GM23338 (cell line): ENCODE data around the gene B3GNT3. TPM values are rescaled to one million over a fixed set of nuclear protein-coding genes. Genes with fewer than 3 reads are reported as not detected.

Experiments
- ATAC-seq: fragments of 200-7000 bp; cut with Tn5 transposase; 3 replicates; pipeline ENCODE4 v1.9.1; 2020
- DNase-seq: peaks from one replicate; pipeline ENCODE4 v3.0.0-alpha.2; 2015; ENCODE audit warnings: low spot score
- H2AFZ ChIP-seq: fragments of 200-600 bp; sonication (generic); 2 replicates; pipeline ENCODE4 v1.8.0; 2016; ENCODE audit warnings: antibody characterized with exemption, mild to moderate bottlenecking, moderate library complexity
- H3F3A ChIP-seq: fragments of 200-600 bp; sonication (generic); replicated peaks from 2 replicates; pipeline ENCODE4 v1.8.0; 2017; ENCODE audit warnings: antibody characterized with exemption, mixed run types, low read depth
- H3K27ac ChIP-seq: fragments of 200-600 bp; sonication (generic); 2 replicates; pipeline ENCODE4 v1.6.1; 2016; ENCODE audit warnings: low read depth
- H3K27me3 ChIP-seq: fragments of 200-600 bp; sonication (generic); 2 replicates; pipeline ENCODE4 v1.8.0; 2016; ENCODE audit warnings: mild to moderate bottlenecking, mixed run types, moderate library complexity; ENCODE audit not compliant: insufficient read depth
- H3K36me3 ChIP-seq: fragments of 200-600 bp; sonication (generic); 2 replicates; pipeline ENCODE4 v1.8.0; 2016; ENCODE audit warnings: mild to moderate bottlenecking; ENCODE audit not compliant: insufficient read depth
- H3K4me1 ChIP-seq: fragments of 200-600 bp; sonication (generic); 2 replicates; pipeline ENCODE4 v1.8.0; 2016; ENCODE audit warnings: mild to moderate bottlenecking, moderate library complexity; ENCODE audit not compliant: insufficient read depth
- H3K4me2 ChIP-seq: fragments of 200-600 bp; sonication (generic); 2 replicates; pipeline ENCODE4 v1.7.1; 2017; ENCODE audit warnings: mixed run types
- H3K4me3 ChIP-seq: fragments of 200-600 bp; sonication (generic); 2 replicates; pipeline ENCODE4 v1.6.1; 2016; ENCODE audit warnings: mixed run types
- H3K79me2 ChIP-seq: fragments of 200-600 bp; sonication (generic); replicated peaks from 2 replicates; pipeline ENCODE4 v1.8.0; 2017; ENCODE audit warnings: mild to moderate bottlenecking; ENCODE audit not compliant: insufficient read depth
- H3K9me2 ChIP-seq: fragments of 200-600 bp; sonication (generic); 2 replicates; pipeline ENCODE4 v1.8.0; 2017; ENCODE audit not compliant: insufficient read depth
- H4K20me1 ChIP-seq: fragments of 200-600 bp; sonication (generic); replicated peaks from 2 replicates; pipeline ENCODE4 v1.8.0; 2017; ENCODE audit warnings: mild to moderate bottlenecking; ENCODE audit not compliant: insufficient read depth
- H3K27ac Mint-ChIP-seq: 2 replicates; pipeline ENCODE4 v1.8.0; 2020; ENCODE audit warnings: inconsistent platforms, mild to moderate bottlenecking, moderate library complexity, mixed read lengths
- H3K27me3 Mint-ChIP-seq: 3 replicates; pipeline ENCODE4 v1.8.0; 2022; ENCODE audit warnings: low read depth, mild to moderate bottlenecking, moderate library complexity, mixed read lengths, inconsistent platforms; ENCODE audit not compliant: insufficient read depth, poor library complexity
- H3K36me3 Mint-ChIP-seq: 3 replicates; pipeline ENCODE4 v1.8.0; 2021; ENCODE audit warnings: low read depth, mild to moderate bottlenecking, inconsistent platforms, moderate library complexity, mixed read lengths
- H3K4me1 Mint-ChIP-seq: 3 replicates; pipeline ENCODE4 v1.8.0; 2020; ENCODE audit warnings: mild to moderate bottlenecking, inconsistent platforms, mixed read lengths
- H3K4me3 Mint-ChIP-seq: 3 replicates; pipeline ENCODE4 v1.8.0; 2021; ENCODE audit warnings: moderate library complexity, mild to moderate bottlenecking, inconsistent platforms, mixed read lengths
- H3K9me3 Mint-ChIP-seq: 3 replicates; pipeline ENCODE4 v1.8.0; 2020; ENCODE audit warnings: moderate library complexity, mild to moderate bottlenecking, inconsistent platforms, mixed read lengths
- CREB1 ChIP-seq: fragments of 250-450 bp; sonication (Bioruptor Pico); IDR thresholded peaks from 2 replicates; pipeline ENCODE4 v1.5.0; 2020; ENCODE audit warnings: low read depth, mild to moderate bottlenecking, moderate library complexity
- EZH2 ChIP-seq: fragments of 200-600 bp; sonication (generic); IDR thresholded peaks from one replicate; pipeline ENCODE4 v1.8.0; 2017; ENCODE audit warnings: antibody characterized with exemption, mild to moderate bottlenecking, low read depth; ENCODE audit not compliant: unreplicated experiment
- EZH2phosphoT487 ChIP-seq: fragments of 200-600 bp; sonication (generic); IDR thresholded peaks from one replicate; pipeline ENCODE4 v1.8.1; 2018; ENCODE audit warnings: antibody characterized with exemption; ENCODE audit not compliant: unreplicated experiment
- JUNB ChIP-seq: IDR thresholded peaks from one replicate; pipeline ENCODE4 v1.6.1; 2016; ENCODE audit warnings: antibody characterized with exemption; ENCODE audit not compliant: unreplicated experiment
- NANOG ChIP-seq: IDR thresholded peaks from 2 replicates; pipeline ENCODE4 v1.6.1; 2016; ENCODE audit warnings: antibody characterized with exemption, borderline replicate concordance
- POLR2AphosphoS5 ChIP-seq: IDR thresholded peaks from 2 replicates; pipeline ENCODE4 v1.6.1; 2016; ENCODE audit warnings: antibody characterized with exemption, low read depth
- STAT1 ChIP-seq: IDR thresholded peaks from one replicate; pipeline ENCODE4 v1.6.1; 2016; ENCODE audit warnings: antibody characterized with exemption; ENCODE audit not compliant: unreplicated experiment
- ZNF114 ChIP-seq: fragments of 250-450 bp; sonication (Bioruptor Pico); IDR thresholded peaks from 2 replicates; pipeline ENCODE4 v1.5.0; 2020; ENCODE audit warnings: mild to moderate bottlenecking, moderate library complexity
- ZNF331 ChIP-seq: fragments of 250-450 bp; sonication (Bioruptor Pico); IDR thresholded peaks from 2 replicates; pipeline ENCODE4 v1.5.0; 2020; ENCODE audit warnings: low read depth, mild to moderate bottlenecking, moderate library complexity
- polyA plus RNA-seq: library from polyadenylated mRNA; unstranded; fragments of >200 nt; fragmentation: Nextera tagmentation; extraction: Ambion mirVana; gene quantifications from 2 replicates; pipeline ENCODE4 v1.2.1, GENCODE V29; 2016
- total RNA-seq: library from RNA; depleted of rRNA; stranded (reverse); fragments of >200 nt; shearing (Covaris generic); gene quantifications from 2 replicates; pipeline ENCODE4 v1.2.3, GENCODE V29; 2014
- TF ChIP-seq, protein P1 (sequence below): IDR thresholded peaks from 2 replicates; pipeline ENCODE4 v1.6.1; 2016; ENCODE audit warnings: antibody characterized with exemption
- TF ChIP-seq, protein P2 (sequence below): fragments of 250-450 bp; sonication (Bioruptor Pico); IDR thresholded peaks from 2 replicates; pipeline ENCODE4 v1.5.0; 2020; ENCODE audit warnings: mild to moderate bottlenecking, moderate library complexity
- TF ChIP-seq, protein P3 (sequence below), 2 experiments: fragments of 200-600 bp in 1 of 2; sonication (generic) in 1 of 2; conservative IDR thresholded peaks; 2 replicates each; pipeline versions ENCODE4 v1.5.1 to v1.6.1; 2016 to 2017; ENCODE audit warnings: antibody characterized with exemption in 2 of 2, low read depth in 2 of 2, mild to moderate bottlenecking in 2 of 2, moderate library complexity in 1 of 2
- TF ChIP-seq, protein P4 (sequence below): IDR thresholded peaks from one replicate; pipeline ENCODE4 v1.6.1; 2018; ENCODE audit warnings: antibody characterized with exemption; ENCODE audit not compliant: unreplicated experiment

Gene B3GNT3
- total and polyA plus RNA-seq, 2 experiments from 2014 or later: 0.99 to 1.9 TPM

DNA sequence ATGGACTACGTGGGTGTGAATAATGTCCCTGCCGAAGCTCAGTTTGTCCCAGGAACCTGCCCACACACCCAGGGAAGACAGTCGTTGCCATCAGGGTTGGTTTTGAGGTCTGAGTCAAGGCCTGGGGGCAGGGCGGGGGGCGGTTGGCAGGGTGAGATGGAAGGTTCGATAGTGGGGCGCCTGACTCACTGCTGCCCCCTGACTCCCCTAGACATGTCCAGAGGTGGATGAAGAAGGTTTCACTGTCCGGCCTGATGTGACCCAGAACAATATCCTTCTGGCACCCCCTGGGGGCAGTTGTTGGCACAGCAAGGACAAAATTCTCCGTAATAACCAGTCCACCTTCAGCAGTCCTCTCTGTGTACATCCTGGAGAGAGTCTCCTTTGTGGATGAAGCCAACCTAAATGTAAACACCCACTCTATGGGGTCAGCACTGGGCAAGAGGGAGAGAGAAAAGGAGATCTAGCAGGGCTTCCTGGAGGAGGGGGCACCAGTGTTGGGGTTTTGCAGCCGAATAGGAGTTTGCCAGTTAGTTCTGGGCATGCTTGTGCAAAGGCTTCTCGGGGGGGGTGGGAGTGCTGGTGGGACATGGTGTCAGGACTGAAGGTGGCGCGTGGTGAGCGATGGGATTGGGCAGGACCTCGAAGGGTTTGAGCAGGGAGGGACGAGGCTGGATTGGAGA lies 19.6 kb upstream of the B3GNT3 start:
- Mint-ChIP-seq H3K4me1 (peaks cover 5% of the 10 kb centered on the region), H3K27me3 (peaks cover 16% of the 10 kb centered on the region), H3K9me3 (no peaks in the 10 kb centered on the region), H3K36me3 (peaks cover 6% of the 10 kb centered on the region; the same call in 2 of the 3 replicates), H3K4me3 (no peak overlapping the region), H3K27ac (no peak overlapping the region)
- no peak overlapping the region for H2AFZ ChIP-seq
- H3K4me2 ChIP-seq: no peak overlapping the region
- no peaks in the 10 kb centered on the region for H3K27me3 ChIP-seq
- TF ChIP-seq EZH2phosphoT487 (no peak), ZNF331 (CRISPR knock-in tag) (no peak), NANOG (no peak), POLR2AphosphoS5 (no peak), CREB1 (CRISPR knock-in tag) (no peak), STAT1 (no peak), EZH2 (no peak), ZNF114 (no peak), JUNB (no peak)
- TF ChIP-seq, protein P1, sequence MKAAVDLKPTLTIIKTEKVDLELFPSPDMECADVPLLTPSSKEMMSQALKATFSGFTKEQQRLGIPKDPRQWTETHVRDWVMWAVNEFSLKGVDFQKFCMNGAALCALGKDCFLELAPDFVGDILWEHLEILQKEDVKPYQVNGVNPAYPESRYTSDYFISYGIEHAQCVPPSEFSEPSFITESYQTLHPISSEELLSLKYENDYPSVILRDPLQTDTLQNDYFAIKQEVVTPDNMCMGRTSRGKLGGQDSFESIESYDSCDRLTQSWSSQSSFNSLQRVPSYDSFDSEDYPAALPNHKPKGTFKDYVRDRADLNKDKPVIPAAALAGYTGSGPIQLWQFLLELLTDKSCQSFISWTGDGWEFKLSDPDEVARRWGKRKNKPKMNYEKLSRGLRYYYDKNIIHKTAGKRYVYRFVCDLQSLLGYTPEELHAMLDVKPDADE: no peak
- TF ChIP-seq, protein P2, sequence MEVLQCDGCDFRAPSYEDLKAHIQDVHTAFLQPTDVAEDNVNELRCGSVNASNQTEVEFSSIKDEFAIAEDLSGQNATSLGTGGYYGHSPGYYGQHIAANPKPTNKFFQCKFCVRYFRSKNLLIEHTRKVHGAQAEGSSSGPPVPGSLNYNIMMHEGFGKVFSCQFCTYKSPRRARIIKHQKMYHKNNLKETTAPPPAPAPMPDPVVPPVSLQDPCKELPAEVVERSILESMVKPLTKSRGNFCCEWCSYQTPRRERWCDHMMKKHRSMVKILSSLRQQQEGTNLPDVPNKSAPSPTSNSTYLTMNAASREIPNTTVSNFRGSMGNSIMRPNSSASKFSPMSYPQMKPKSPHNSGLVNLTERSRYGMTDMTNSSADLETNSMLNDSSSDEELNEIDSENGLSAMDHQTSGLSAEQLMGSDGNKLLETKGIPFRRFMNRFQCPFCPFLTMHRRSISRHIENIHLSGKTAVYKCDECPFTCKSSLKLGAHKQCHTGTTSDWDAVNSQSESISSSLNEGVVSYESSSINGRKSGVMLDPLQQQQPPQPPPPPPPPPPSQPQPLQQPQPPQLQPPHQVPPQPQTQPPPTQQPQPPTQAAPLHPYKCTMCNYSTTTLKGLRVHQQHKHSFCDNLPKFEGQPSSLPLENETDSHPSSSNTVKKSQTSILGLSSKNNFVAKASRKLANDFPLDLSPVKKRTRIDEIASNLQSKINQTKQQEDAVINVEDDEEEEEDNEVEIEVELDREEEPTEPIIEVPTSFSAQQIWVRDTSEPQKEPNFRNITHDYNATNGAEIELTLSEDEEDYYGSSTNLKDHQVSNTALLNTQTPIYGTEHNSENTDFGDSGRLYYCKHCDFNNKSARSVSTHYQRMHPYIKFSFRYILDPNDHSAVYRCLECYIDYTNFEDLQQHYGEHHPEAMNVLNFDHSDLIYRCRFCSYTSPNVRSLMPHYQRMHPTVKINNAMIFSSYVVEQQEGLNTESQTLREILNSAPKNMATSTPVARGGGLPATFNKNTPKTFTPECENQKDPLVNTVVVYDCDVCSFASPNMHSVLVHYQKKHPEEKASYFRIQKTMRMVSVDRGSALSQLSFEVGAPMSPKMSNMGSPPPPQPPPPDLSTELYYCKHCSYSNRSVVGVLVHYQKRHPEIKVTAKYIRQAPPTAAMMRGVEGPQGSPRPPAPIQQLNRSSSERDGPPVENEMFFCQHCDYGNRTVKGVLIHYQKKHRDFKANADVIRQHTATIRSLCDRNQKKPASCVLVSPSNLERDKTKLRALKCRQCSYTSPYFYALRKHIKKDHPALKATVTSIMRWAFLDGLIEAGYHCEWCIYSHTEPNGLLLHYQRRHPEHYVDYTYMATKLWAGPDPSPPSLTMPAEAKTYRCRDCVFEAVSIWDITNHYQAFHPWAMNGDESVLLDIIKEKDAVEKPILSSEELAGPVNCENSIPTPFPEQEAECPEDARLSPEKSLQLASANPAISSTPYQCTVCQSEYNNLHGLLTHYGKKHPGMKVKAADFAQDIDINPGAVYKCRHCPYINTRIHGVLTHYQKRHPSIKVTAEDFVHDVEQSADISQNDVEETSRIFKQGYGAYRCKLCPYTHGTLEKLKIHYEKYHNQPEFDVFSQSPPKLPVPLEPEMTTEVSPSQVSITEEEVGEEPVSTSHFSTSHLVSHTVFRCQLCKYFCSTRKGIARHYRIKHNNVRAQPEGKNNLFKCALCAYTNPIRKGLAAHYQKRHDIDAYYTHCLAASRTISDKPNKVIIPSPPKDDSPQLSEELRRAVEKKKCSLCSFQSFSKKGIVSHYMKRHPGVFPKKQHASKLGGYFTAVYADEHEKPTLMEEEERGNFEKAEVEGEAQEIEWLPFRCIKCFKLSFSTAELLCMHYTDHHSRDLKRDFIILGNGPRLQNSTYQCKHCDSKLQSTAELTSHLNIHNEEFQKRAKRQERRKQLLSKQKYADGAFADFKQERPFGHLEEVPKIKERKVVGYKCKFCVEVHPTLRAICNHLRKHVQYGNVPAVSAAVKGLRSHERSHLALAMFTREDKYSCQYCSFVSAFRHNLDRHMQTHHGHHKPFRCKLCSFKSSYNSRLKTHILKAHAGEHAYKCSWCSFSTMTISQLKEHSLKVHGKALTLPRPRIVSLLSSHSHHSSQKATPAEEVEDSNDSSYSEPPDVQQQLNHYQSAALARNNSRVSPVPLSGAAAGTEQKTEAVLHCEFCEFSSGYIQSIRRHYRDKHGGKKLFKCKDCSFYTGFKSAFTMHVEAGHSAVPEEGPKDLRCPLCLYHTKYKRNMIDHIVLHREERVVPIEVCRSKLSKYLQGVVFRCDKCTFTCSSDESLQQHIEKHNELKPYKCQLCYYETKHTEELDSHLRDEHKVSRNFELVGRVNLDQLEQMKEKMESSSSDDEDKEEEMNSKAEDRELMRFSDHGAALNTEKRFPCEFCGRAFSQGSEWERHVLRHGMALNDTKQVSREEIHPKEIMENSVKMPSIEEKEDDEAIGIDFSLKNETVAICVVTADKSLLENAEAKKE (CRISPR knock-in tag): peak; percentile 78
- TF ChIP-seq, protein P3, sequence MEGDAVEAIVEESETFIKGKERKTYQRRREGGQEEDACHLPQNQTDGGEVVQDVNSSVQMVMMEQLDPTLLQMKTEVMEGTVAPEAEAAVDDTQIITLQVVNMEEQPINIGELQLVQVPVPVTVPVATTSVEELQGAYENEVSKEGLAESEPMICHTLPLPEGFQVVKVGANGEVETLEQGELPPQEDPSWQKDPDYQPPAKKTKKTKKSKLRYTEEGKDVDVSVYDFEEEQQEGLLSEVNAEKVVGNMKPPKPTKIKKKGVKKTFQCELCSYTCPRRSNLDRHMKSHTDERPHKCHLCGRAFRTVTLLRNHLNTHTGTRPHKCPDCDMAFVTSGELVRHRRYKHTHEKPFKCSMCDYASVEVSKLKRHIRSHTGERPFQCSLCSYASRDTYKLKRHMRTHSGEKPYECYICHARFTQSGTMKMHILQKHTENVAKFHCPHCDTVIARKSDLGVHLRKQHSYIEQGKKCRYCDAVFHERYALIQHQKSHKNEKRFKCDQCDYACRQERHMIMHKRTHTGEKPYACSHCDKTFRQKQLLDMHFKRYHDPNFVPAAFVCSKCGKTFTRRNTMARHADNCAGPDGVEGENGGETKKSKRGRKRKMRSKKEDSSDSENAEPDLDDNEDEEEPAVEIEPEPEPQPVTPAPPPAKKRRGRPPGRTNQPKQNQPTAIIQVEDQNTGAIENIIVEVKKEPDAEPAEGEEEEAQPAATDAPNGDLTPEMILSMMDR (conservative IDR thresholded peaks at IDR 0.05; ENCODE audit: low read depth in 2 of 2): peak; percentile 81 to 84
- TF ChIP-seq, protein P4, sequence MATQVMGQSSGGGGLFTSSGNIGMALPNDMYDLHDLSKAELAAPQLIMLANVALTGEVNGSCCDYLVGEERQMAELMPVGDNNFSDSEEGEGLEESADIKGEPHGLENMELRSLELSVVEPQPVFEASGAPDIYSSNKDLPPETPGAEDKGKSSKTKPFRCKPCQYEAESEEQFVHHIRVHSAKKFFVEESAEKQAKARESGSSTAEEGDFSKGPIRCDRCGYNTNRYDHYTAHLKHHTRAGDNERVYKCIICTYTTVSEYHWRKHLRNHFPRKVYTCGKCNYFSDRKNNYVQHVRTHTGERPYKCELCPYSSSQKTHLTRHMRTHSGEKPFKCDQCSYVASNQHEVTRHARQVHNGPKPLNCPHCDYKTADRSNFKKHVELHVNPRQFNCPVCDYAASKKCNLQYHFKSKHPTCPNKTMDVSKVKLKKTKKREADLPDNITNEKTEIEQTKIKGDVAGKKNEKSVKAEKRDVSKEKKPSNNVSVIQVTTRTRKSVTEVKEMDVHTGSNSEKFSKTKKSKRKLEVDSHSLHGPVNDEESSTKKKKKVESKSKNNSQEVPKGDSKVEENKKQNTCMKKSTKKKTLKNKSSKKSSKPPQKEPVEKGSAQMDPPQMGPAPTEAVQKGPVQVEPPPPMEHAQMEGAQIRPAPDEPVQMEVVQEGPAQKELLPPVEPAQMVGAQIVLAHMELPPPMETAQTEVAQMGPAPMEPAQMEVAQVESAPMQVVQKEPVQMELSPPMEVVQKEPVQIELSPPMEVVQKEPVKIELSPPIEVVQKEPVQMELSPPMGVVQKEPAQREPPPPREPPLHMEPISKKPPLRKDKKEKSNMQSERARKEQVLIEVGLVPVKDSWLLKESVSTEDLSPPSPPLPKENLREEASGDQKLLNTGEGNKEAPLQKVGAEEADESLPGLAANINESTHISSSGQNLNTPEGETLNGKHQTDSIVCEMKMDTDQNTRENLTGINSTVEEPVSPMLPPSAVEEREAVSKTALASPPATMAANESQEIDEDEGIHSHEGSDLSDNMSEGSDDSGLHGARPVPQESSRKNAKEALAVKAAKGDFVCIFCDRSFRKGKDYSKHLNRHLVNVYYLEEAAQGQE: no peak
- H3F3A ChIP-seq: 0 out of 2 replicates have a peak, but pooled peaks cover 5% of the 10 kb centered on the region
- no peaks in the 10 kb centered on the region for H3K36me3 ChIP-seq
- H3K4me1 ChIP-seq: no peaks in the 10 kb centered on the region
- DNase-seq (peak; percentile 85), ATAC-seq (peak; percentile 11)
- H3K27ac ChIP-seq: no peak overlapping the region
- no peaks in the 10 kb centered on the region for H3K79me2 ChIP-seq
- H3K4me3 ChIP-seq: no peak overlapping the region
- no peaks in the 10 kb centered on the region for H4K20me1 ChIP-seq
- no peaks in the 10 kb centered on the region for H3K9me2 ChIP-seq
